Cardiac septum (tissue), 1 donor: ENCODE results near the gene EEF1AKMT4. TPM values are rescaled to one million over a fixed set of nuclear protein-coding genes. Genes with fewer than 3 reads are reported as not detected.

ENCODE experiments used
- DNase-seq: peaks from one replicate; pipeline ENCODE4 v3.0.0-alpha.2; 2020; ENCODE audit warnings: low spot score
- intact Hi-C: fragments of 100-400 bp; cut with DNase I; formaldehyde crosslinking; loops from one replicate; pipeline ENCODE4 v1.14.0; 2022
- total RNA-seq: library from RNA; stranded (reverse); fragmentation: NEBNext Ultra II Directional; extraction: Animal tissue kit (Norgen Biotek cat#: 25700); gene quantifications from one replicate; pipeline ENCODE4 v1.2.1, GENCODE V29; 2021
- donor health status: DM: no; HTN: no; CAD: no.

EEF1AKMT4 gene
- total RNA-seq, 1 donor from 2014 or later = 1.5 TPM

GRCh38 chr3:184234671-184235380, 14.6 kb upstream of the EEF1AKMT4 start:
- no peak for DNase-seq
- intact Hi-C loops = no loop called here

GRCh38 chr3:184235381-184236032, 14.0 kb upstream of the EEF1AKMT4 start:
- intact Hi-C loops = no loop called here

GRCh38 chr3:184236033-184236410, 13.4 kb upstream of the EEF1AKMT4 start:
- intact Hi-C loops = no loop called here
- no peak for DNase-seq

More at GRCh38 chr3:184235381-184236032, 14.0 kb upstream of the EEF1AKMT4 start:
- DNase-seq = no peak

DNA sequence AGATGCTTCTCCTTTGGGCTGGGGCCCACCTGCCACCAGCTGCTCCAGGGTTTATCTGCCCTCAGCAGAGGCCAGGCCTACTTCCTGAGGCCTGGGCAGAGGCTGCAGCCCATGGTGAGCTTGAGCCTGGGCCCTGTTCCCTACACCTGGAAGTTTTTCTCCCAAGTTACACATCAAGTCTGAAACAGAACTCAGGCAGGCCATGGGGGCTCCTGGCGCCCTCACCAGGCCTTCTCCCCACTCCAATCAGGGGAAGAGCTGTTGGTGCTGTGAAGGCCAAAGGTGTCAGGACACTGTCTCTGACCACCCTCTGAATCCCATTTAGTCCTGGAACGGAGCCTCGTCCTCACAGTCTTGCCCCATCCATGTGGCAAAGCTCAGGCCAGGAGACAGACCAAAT, 12.8 kb upstream of the EEF1AKMT4 start:
- DNase-seq = no peak
- intact Hi-C loops = no loop called here

DNA sequence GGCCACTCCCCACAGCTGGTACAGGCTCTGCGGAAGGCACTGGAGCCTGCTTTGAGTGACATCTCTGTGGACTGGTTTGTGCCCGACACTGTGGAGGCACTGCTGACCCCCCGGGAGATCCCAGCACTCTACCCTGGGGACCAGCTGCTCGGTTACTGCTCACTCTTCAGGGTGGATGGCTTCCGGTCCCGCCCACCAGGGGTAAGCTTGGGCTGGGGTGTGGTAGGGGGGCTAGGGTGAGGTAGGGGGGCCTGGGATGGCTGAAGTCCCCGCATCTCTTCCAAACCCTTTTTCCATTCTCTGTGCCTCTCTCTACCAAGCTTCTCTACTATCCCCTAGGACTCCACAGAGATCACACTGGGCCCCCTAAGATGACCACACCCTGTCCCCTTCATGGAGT, 12.3 kb upstream of the EEF1AKMT4 start:
- DNase-seq = no peak
- intact Hi-C loops = no loop called here

GRCh38 chr3:184237807-184238206, 11.7 kb upstream of the EEF1AKMT4 start:
- intact Hi-C loops = no loop called here
- DNase-seq = no peak

GRCh38 chr3:184238246-184238818, 11.1 kb upstream of the EEF1AKMT4 start:
- no peak for DNase-seq
- intact Hi-C loops = no loop called here

- intact Hi-C loops = no loop called here
- DNase-seq = no peak
Observed at GRCh38 chr3:184239221-184239620, 10.3 kb upstream of the EEF1AKMT4 start.

DNA sequence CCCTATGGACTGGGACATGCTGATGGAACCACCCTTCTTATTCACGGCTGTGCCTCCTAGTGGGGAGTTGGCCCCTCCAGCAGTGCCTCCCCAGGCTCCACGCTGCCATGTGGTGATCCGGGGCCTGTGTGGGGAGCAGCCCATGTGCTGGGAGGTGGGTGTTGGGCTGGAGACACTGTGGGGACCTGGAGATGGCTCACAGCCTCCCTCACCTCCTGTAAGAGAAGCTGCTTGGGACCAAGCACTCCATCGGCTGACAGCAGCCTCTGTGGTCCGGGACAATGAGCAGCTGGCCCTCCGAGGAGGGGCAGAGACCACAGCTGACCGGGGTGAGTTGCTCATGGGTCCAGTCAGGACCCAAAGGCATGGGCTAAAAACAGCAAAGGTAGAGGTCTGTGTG, 9.8 kb upstream of the EEF1AKMT4 start:
- intact Hi-C loops = no loop called here

GRCh38 chr3:184240384-184241140, 8.9 kb upstream of the EEF1AKMT4 start:
- DNase-seq = no peak
- intact Hi-C loops = no loop called here

More for the DNA sequence above, 9.8 kb upstream of the EEF1AKMT4 start:
- DNase-seq = no peak

- intact Hi-C loops = no loop called here
- DNase-seq = no peak
Observed at GRCh38 chr3:184241141-184241446, 8.4 kb upstream of the EEF1AKMT4 start.

GRCh38 chr3:184241447-184242296, 7.8 kb upstream of the EEF1AKMT4 start:
- intact Hi-C loops = no loop called here
- no peak for DNase-seq

GRCh38 chr3:184242297-184242685, 7.2 kb upstream of the EEF1AKMT4 start:
- intact Hi-C loops = no loop called here
- DNase-seq = no peak

DNA sequence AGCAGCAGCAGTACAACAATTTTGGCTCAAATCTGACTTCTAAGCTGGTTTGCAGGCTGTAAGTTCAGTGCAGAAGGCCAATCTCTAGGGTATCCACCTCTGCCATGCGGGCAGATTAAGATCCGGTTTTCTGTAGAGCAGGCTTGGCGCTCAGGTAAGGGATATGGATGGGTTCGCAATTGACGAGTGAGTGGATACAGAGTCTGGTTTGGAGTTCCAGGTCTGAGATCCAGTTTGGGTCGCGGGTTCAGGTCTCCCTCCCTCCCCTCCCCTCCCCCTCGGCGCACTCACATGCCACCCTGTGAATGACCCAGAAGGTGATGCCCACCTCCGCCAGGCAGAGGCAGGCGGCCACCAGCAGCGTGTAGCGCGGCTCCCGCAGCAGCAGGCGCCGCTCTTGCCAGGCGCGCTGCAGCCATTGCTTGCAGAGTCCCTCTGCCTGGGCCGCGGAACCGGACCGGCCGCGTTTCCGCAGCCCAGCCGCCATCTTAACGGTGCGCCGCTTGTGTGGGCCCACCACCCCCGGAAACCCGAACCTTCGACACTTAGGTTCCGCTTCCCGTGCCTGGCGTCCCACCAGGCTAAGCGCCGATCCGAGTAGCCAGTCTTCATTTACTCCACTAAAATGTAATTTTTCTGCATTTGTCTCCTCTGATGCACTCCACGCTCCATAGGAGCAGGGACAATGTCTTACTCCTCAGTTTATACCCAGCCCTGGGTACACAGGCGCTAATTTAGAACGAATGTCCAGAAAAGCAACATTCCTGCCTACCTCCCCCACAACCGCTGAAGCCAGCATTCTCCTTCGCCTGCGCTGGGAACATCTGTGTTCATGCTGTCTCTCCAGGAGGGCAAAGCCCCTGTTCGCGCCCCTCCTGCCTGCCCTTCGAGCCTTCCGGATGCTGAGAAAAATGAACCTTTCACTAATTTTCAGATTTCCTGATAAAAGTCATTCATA, 739 bp upstream of the EEF1AKMT4 start, which contains the start of gene ALG3:
ALG3 (minus strand) TSS at position 509 of the 958 bp plus-strand sequence; CDS start at position 487, 22 bp downstream.
- DNase-seq = peak; percentile 90
- intact Hi-C loops = loop anchor here (1.0 to 5.0 kb wide), 7 partner anchors 51 to 351 kb away; partner anchors contain the start of genes ABCC5, ABCF3, AP2M1 and DVL3

GRCh38 chr3:184250167-184250828, 826 bp downstream of the EEF1AKMT4 start:
- intact Hi-C loops = no loop called here
- peak; percentile 88 for DNase-seq

DNA sequence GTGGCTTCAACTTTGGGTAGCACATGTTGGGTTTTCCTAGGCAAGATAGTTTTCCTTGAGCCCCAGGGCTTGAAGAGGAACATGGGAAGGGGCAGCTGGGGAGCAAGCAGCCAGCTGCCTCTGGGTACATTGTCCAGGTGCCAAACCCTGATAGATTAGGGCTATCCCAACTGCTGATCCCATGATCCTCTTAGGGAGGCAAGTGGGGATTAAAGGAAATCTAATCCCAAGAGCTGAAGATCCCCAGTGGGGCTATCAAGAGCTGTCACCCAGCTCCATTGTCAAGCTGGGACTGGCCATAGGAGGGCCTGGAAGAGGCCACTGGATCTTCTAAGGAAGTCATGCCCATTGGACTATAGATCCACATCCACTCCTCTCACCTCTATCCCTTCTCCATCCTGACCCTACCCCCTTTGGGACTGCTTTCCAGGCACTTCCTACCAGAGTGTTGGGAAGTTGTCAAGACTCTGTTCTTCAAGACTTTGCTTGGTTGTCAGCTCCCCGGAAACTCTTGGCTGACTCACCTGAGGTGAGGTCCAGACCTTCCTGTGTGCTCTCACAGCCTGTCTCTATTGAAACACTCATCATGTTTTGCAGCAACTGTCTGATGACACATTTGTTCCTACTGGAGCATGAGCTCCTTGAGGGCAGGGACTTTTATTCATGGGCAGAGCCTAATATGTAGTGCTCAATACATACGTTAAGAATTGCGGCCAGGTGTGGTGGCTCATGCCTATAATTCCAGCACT, 6.0 kb downstream of the EEF1AKMT4 start:
- intact Hi-C loops = no loop called here
- DNase-seq = no peak
